NCI-H2196 (cell line): ENCODE data around the gene CENPA.

Source experiments
- DNase-seq: peaks from one replicate; lab custom pipeline; 2025; ENCODE audit not compliant: unreplicated experiment; lab: John Stamatoyannopoulos, UW

CENPA gene

DNA sequence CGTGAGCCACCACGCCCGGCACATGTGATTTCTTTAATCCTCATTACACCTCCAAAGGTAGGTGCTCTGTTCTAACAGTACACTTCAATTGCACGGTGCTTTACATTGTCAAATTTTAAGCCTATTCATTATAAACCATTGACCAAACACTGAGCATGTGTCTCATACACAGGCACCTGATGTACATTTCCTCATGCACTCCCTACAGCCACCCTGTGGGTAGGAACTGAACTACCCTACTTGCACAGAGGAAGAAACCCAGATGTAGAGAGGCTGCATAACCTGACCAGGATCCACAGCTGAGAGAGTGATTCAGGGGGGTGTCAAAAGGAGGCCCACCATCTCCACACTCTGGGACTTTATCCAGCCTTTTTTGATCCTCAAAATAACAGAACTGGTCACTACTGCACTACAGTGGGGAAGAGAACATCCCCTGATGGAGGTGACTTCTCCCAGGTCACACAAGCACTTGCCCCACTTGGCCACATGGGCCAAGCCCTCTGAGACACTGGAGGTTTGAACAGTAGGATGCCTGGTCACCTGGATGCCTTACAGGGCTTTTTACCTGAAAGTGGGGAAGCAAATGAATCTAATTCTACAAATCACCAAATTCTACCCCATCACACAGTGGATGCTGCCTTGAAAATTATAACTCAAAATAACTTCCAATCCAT, 55.2 kb downstream of the CENPA start:
- DNase-seq: peak; percentile 30

DNA sequence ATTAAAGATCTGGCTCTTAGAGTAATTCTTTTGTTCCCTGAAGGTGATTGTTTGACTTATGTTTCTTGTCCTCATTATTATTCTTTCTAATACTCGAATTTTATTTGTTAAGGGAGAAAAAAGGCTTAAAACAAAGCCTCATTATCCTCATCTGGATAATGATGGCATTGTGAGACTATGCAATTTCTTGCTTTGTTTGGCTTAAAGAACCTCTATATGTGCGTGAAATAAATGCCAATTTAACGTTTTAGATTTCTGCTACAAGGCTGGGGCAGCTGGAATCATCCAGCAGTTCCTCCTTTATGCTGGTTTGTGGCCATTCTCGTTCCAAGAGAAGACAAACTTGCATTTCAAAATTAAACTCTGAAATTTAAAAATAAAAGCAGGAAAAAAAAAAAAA, 57.2 kb downstream of the CENPA start:
- no peak for DNase-seq
